Measurements from ENCODE around the gene TMEM213.

DNA sequence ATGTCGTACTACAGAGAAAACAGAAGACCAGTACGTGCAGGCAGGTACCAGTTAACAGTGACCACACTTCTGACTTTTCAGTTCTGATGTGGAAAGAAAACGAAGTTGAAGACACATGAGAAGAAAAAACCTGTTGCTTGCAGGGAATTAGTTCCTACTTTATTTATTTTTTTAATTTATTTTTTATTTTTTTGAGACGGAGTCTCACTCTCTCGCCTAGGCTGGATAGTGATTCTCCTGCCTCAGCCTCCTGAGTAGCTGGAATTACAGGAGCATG lies 74.0 kb downstream of the TMEM213 start:
- TF ChIP-seq CTCF (IDR thresholded peaks at IDR 0.05 in 2 of 3, conservative IDR thresholded peaks at IDR 0.05 in 1 of 3; ENCODE audit: borderline replicate concordance in 1 of 3, insufficient read depth in 1 of 3, low read depth in 2 of 3, low read length in 2 of 3): no peak
- TF ChIP-seq, protein P1, sequence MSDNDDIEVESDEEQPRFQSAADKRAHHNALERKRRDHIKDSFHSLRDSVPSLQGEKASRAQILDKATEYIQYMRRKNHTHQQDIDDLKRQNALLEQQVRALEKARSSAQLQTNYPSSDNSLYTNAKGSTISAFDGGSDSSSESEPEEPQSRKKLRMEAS (IDR thresholded peaks at IDR 0.05): no peak
- TF ChIP-seq POLR2A (IDR thresholded peaks at IDR 0.05; ENCODE audit: borderline replicate concordance, extremely low read depth, insufficient read depth, insufficient read length): no peak
- TF ChIP-seq POLR2AphosphoS5 (IDR thresholded peaks at IDR 0.05; ENCODE audit: low read depth, low read length): no peak
- no peak for TF ChIP-seq RAD21 (IDR thresholded peaks at IDR 0.05; ENCODE audit: low read depth)
- TF ChIP-seq ZBTB33 (IDR thresholded peaks at IDR 0.05; ENCODE audit: extremely low read depth, insufficient replicate concordance, low read length): no peak
- TF ChIP-seq, protein P2, sequence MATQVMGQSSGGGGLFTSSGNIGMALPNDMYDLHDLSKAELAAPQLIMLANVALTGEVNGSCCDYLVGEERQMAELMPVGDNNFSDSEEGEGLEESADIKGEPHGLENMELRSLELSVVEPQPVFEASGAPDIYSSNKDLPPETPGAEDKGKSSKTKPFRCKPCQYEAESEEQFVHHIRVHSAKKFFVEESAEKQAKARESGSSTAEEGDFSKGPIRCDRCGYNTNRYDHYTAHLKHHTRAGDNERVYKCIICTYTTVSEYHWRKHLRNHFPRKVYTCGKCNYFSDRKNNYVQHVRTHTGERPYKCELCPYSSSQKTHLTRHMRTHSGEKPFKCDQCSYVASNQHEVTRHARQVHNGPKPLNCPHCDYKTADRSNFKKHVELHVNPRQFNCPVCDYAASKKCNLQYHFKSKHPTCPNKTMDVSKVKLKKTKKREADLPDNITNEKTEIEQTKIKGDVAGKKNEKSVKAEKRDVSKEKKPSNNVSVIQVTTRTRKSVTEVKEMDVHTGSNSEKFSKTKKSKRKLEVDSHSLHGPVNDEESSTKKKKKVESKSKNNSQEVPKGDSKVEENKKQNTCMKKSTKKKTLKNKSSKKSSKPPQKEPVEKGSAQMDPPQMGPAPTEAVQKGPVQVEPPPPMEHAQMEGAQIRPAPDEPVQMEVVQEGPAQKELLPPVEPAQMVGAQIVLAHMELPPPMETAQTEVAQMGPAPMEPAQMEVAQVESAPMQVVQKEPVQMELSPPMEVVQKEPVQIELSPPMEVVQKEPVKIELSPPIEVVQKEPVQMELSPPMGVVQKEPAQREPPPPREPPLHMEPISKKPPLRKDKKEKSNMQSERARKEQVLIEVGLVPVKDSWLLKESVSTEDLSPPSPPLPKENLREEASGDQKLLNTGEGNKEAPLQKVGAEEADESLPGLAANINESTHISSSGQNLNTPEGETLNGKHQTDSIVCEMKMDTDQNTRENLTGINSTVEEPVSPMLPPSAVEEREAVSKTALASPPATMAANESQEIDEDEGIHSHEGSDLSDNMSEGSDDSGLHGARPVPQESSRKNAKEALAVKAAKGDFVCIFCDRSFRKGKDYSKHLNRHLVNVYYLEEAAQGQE (IDR thresholded peaks at IDR 0.05; ENCODE audit: low read depth): no peak
- no peak for TF ChIP-seq SRF (IDR thresholded peaks at IDR 0.05; ENCODE audit: low read depth)
- TF ChIP-seq TCF7L2 (IDR thresholded peaks at IDR 0.05; ENCODE audit: borderline replicate concordance, extremely low read depth, insufficient read depth, insufficient read length): no peak
- TF ChIP-seq EZH2 (IDR thresholded peaks at IDR 0.05): no peak
- no peak for TF ChIP-seq CEBPB (IDR thresholded peaks at IDR 0.05; ENCODE audit: low read depth)
- TF ChIP-seq ATF3 (IDR thresholded peaks at IDR 0.05): no peak
